Cardiac muscle cell (in vitro differentiated cells and primary cell): ENCODE data around the gene CFD. TPM values are rescaled to one million over a fixed set of nuclear protein-coding genes. Genes with fewer than 3 reads are reported as not detected.

ENCODE experiments used
- DNase-seq, 2 donors: peaks; one replicate each; pipeline versions ENCODE4 v3.0.0 to v3.0.0-alpha.2; 2010 to 2017; ENCODE audit warnings: low read depth in 1 of 2, low spot score in 1 of 2
- H3K27ac ChIP-seq: fragments of 200-600 bp; sonication (generic); 2 replicates; pipeline ENCODE4 v1.5.1; 2016
- H3K27me3 ChIP-seq: fragments of 200-600 bp; sonication (generic); 2 replicates; pipeline ENCODE4 v1.6.0; 2016; ENCODE audit warnings: control low read depth
- H3K36me3 ChIP-seq: fragments of 200-600 bp; sonication (generic); 2 replicates; pipeline ENCODE4 v1.5.1; 2016; ENCODE audit warnings: control low read depth
- H3K4me1 ChIP-seq: fragments of 200-600 bp; sonication (generic); 2 replicates; pipeline ENCODE4 v1.8.1; 2017; ENCODE audit warnings: low read depth, mild to moderate bottlenecking, mixed run types
- H3K4me3 ChIP-seq: fragments of 200-600 bp; sonication (generic); 2 replicates; pipeline ENCODE4 v1.5.1; 2016; ENCODE audit warnings: mild to moderate bottlenecking
- H3K9me3 ChIP-seq: fragments of 200-600 bp; sonication (generic); 2 replicates; pipeline ENCODE4 v1.5.1; 2017; ENCODE audit warnings: low read depth, mild to moderate bottlenecking, control low read depth
- CTCF ChIP-seq: IDR thresholded peaks from 2 replicates; pipeline ENCODE4 v1.5.1; 2012; ENCODE audit warnings: low read depth, mild to moderate bottlenecking, low read length
- polyA plus RNA-seq: library from polyadenylated mRNA; unstranded; fragments of >200 nt; fragmentation: Nextera tagmentation; extraction: Ambion mirVana; gene quantifications from 2 replicates; pipeline ENCODE4 v1.2.1, GENCODE V29; 2016
- total RNA-seq: library from RNA; depleted of rRNA; stranded (reverse); fragments of >200 nt; gene quantifications from 2 replicates; pipeline ENCODE4 v1.2.3, GENCODE V29; 2016

CFD gene
- total and polyA plus RNA-seq, 2 experiments from 2014 or later: 2.9 to 3.1 TPM

GRCh38 chr19:854549-854948 is 4.9 kb upstream of the CFD start:
- H3K4me3 ChIP-seq: no peak overlapping the region
- H3K36me3 ChIP-seq: no peaks in the 10 kb centered on the region
- no peak overlapping the region for H3K27ac ChIP-seq
- TF ChIP-seq CTCF: no peak
- no peak for DNase-seq
- peaks cover 7% of the 10 kb centered on the region for H3K27me3 ChIP-seq
- no peaks in the 10 kb centered on the region for H3K4me1 ChIP-seq
- no peaks in the 10 kb centered on the region for H3K9me3 ChIP-seq

GRCh38 chr19:855142-855541 is 4.3 kb upstream of the CFD start:
- Histone ChIP-seq H3K27ac (no peak overlapping the region), H3K4me3 (no peak overlapping the region), H3K9me3 (no peaks in the 10 kb centered on the region), H3K36me3 (no peaks in the 10 kb centered on the region), H3K4me1 (no peaks in the 10 kb centered on the region), H3K27me3 (peaks cover 13% of the 10 kb centered on the region)
- no peak for DNase-seq
- no peak for TF ChIP-seq CTCF

- H3K27me3 ChIP-seq: peaks cover 18% of the 10 kb centered on the region
- DNase-seq: no peak
- TF ChIP-seq CTCF: no peak
These were observed 3.8 kb upstream of the CFD start for GRCh38 chr19:855566-856120.

GRCh38 chr19:858284-858683 is 1.2 kb upstream of the CFD start:
- Histone ChIP-seq H3K4me3 (no peak overlapping the region), H3K27me3 (peaks cover 32% of the 10 kb centered on the region), H3K27ac (no peak overlapping the region), H3K9me3 (no peaks in the 10 kb centered on the region), H3K36me3 (no peaks in the 10 kb centered on the region), H3K4me1 (no peaks in the 10 kb centered on the region)
- TF ChIP-seq CTCF: no peak
- no peak for DNase-seq

More at GRCh38 chr19:855566-856120, 3.8 kb upstream of the CFD start:
- H3K27ac ChIP-seq: no peak overlapping the region
- H3K4me1 ChIP-seq: no peaks in the 10 kb centered on the region
- no peak overlapping the region for H3K4me3 ChIP-seq
- no peaks in the 10 kb centered on the region for H3K9me3 ChIP-seq
- no peaks in the 10 kb centered on the region for H3K36me3 ChIP-seq

- Histone ChIP-seq H3K4me3 (no peak overlapping the region), H3K9me3 (no peaks in the 10 kb centered on the region), H3K36me3 (no peaks in the 10 kb centered on the region), H3K4me1 (no peaks in the 10 kb centered on the region), H3K27ac (no peak overlapping the region), H3K27me3 (peaks cover 32% of the 10 kb centered on the region)
- no peak for TF ChIP-seq CTCF
- DNase-seq: no peak
These were observed 1.8 kb downstream of the CFD start for GRCh38 chr19:861141-861755.
